ENCODE measurements around the gene TMBIM1.

TMBIM1 gene

DNA sequence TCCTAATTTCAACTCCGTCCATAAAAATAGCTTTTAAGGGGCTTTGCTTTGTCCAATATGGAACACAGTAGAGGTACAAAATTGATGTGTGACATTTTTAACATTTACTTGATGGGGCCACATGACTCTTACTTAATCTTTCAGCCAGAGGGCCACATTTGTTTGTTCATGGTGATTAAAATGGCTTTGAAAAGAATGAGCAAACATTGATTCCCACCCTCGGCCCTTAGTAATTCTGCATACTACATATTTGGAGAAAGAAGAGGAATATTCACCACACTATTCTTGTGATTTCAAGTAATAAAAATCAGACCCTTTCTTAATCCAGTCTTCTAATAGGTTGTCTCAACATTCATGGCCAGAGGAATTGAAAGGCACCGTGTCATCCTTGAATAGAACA, 57.8 kb downstream of the TMBIM1 start:
- peaks cover 20 to 37% of the 10 kb centered on the region in 2 donors for H3K4me1 Mint-ChIP-seq (ENCODE audit: low read depth in 2 of 2)
- DNase-seq = no peak
- peaks cover 95% of the 10 kb centered on the region for H3K36me3 Mint-ChIP-seq (ENCODE audit: insufficient read depth)
- no peaks in the 10 kb centered on the region for H3K9me3 Mint-ChIP-seq
- no peaks in the 10 kb centered on the region for H3K27me3 Mint-ChIP-seq
- no peak overlapping the region for H3K4me3 Mint-ChIP-seq
- ATAC-seq (replicated peaks) = no peak
- H3K27ac Mint-ChIP-seq = peak overlapping the region; percentile 49 to 75

DNA sequence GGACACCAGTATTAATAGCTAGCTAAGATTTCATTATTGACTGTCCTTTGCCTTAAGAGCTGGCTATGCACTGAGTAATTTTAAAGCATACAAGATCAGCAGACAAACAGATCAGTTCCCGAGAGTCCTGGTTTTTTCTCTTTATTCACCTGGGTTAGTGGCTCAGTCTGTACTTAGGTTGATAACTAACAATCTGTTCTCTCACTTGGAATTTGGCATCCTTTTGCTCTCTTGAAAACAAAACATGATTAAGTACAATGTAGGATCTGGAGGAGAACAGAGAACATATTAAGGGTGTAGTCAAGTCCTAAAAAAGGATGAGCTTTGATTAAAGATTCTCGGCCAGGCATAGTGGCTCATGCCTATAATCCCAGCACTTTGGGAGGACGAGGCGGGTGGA, 58.8 kb downstream of the TMBIM1 start:
- Mint-ChIP-seq H3K9me3 (no peaks in the 10 kb centered on the region), H3K4me3 (peak overlapping the region in 1 of 2 donors; percentile 14), H3K36me3 (ENCODE audit: insufficient read depth) (peaks cover 94% of the 10 kb centered on the region), H3K27ac (peak overlapping the region; percentile 75 to 76), H3K4me1 (ENCODE audit: low read depth in 2 of 2) (peaks cover 26 to 45% of the 10 kb centered on the region in 2 donors), H3K27me3 (no peaks in the 10 kb centered on the region)
- ATAC-seq (replicated peaks) (no peak), DNase-seq (no peak)

- peaks cover 97% of the 10 kb centered on the region for H3K36me3 Mint-ChIP-seq (ENCODE audit: insufficient read depth)
- H3K4me1 Mint-ChIP-seq (ENCODE audit: low read depth in 2 of 2) = peaks cover 38 to 70% of the 10 kb centered on the region in 2 donors
- DNase-seq = peak; percentile 32 to 42 (median 38)
- peak overlapping the region; percentile 84 to 85 for H3K27ac Mint-ChIP-seq
- peak overlapping the region; percentile 69 to 75 for H3K4me3 Mint-ChIP-seq
- H3K27me3 Mint-ChIP-seq = no peaks in the 10 kb centered on the region
- no peaks in the 10 kb centered on the region for H3K9me3 Mint-ChIP-seq
- ATAC-seq (replicated peaks) = peak; percentile 73
Measured at GRCh38 chr2:218230882-218231281, 61.4 kb downstream of the TMBIM1 start.

DNA sequence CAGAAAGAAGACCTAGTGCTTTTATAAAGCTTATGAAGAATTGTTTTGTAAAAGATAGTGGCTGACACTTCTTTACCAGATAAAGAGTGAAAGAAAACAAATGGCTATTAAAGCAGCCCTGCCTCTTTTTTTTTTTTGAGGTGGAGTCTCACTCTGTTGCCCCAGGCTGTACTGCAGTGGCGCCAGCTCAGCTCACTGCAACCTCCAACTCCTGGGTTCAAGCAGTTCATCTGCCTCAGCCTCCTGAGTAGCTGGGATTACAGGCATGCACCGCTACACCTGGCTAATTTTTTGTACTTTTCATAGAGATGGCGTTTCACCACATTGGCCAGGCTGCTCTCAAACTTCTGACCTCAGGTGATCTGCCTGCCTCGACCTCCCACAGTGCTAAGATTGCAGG, 62.5 kb downstream of the TMBIM1 start:
- Mint-ChIP-seq H3K27ac (peak overlapping the region; percentile 52 to 84), H3K27me3 (no peaks in the 10 kb centered on the region), H3K4me1 (ENCODE audit: low read depth in 2 of 2) (peaks cover 48 to 74% of the 10 kb centered on the region in 2 donors), H3K9me3 (no peaks in the 10 kb centered on the region), H3K36me3 (ENCODE audit: insufficient read depth) (peaks cover 97% of the 10 kb centered on the region), H3K4me3 (peak overlapping the region; percentile 69 to 75)
- DNase-seq (no peak), ATAC-seq (replicated peaks) (peak; percentile 57)

GRCh38 chr2:218229239-218229638, 63.1 kb downstream of the TMBIM1 start:
- Mint-ChIP-seq H3K27ac (peak overlapping the region; percentile 65 to 90), H3K36me3 (ENCODE audit: insufficient read depth) (peaks cover 97% of the 10 kb centered on the region), H3K27me3 (no peaks in the 10 kb centered on the region), H3K4me3 (peak overlapping the region; percentile 59 to 75), H3K9me3 (no peaks in the 10 kb centered on the region), H3K4me1 (ENCODE audit: low read depth in 2 of 2) (peaks cover 54 to 75% of the 10 kb centered on the region in 2 donors)
- ATAC-seq (replicated peaks) = peak; percentile 81
- DNase-seq = peak; percentile 25 to 26 (median 25)

- H3K4me1 Mint-ChIP-seq (ENCODE audit: low read depth in 2 of 2) = peaks cover 53 to 75% of the 10 kb centered on the region in 2 donors
- peak overlapping the region; percentile 65 to 90 for H3K27ac Mint-ChIP-seq
- peaks cover 97% of the 10 kb centered on the region for H3K36me3 Mint-ChIP-seq (ENCODE audit: insufficient read depth)
- ATAC-seq (replicated peaks) (no peak), DNase-seq (no peak)
- H3K27me3 Mint-ChIP-seq = no peaks in the 10 kb centered on the region
- no peaks in the 10 kb centered on the region for H3K9me3 Mint-ChIP-seq
- H3K4me3 Mint-ChIP-seq = peak overlapping the region; percentile 59 to 75
Measured at GRCh38 chr2:218228366-218229090, 63.8 kb downstream of the TMBIM1 start.

DNA sequence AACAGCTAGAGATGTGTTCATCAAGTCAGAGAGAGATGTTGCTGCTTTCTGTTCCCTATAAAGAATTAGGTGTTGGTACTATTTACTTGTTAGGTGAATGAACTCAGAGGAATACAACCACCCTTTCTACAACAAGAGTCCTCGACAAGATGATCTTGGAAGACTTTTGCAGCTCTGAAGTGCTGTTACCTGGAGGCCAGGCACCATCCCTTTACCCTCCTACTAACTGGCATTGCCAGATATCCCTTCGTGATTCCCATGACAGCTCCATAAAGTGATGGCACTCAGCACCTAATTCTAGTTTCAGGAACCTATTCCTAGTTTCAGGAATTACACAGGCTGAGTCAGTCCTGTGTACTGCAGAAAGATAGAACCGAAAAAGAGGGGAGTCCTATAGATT, 65.4 kb downstream of the TMBIM1 start:
- H3K4me1 Mint-ChIP-seq (ENCODE audit: low read depth in 2 of 2) = peaks cover 62 to 82% of the 10 kb centered on the region in 2 donors
- H3K9me3 Mint-ChIP-seq = no peaks in the 10 kb centered on the region
- ATAC-seq (replicated peaks) = no peak
- DNase-seq = no peak
- H3K27me3 Mint-ChIP-seq = no peaks in the 10 kb centered on the region
- peak overlapping the region; percentile 30 to 87 for H3K27ac Mint-ChIP-seq
- peak overlapping the region; percentile 25 to 93 for H3K4me3 Mint-ChIP-seq
- H3K36me3 Mint-ChIP-seq (ENCODE audit: insufficient read depth) = peaks cover 88% of the 10 kb centered on the region
